Cardiac muscle cell (in vitro differentiated cells and primary cell): ENCODE measurements around the gene ATP6V0E1. TPM values are rescaled to one million over a fixed set of nuclear protein-coding genes. Genes with fewer than 3 reads are reported as not detected.

Experiments
- DNase-seq, 2 donors: peaks; one replicate each; pipeline versions ENCODE4 v3.0.0 to v3.0.0-alpha.2; 2010 to 2017; ENCODE audit warnings: low read depth in 1 of 2, low spot score in 1 of 2
- H3K27ac ChIP-seq: fragments of 200-600 bp; sonication (generic); 2 replicates; pipeline ENCODE4 v1.5.1; 2016
- H3K27me3 ChIP-seq: fragments of 200-600 bp; sonication (generic); 2 replicates; pipeline ENCODE4 v1.6.0; 2016; ENCODE audit warnings: control low read depth
- H3K36me3 ChIP-seq: fragments of 200-600 bp; sonication (generic); 2 replicates; pipeline ENCODE4 v1.5.1; 2016; ENCODE audit warnings: control low read depth
- H3K4me1 ChIP-seq: fragments of 200-600 bp; sonication (generic); 2 replicates; pipeline ENCODE4 v1.8.1; 2017; ENCODE audit warnings: low read depth, mild to moderate bottlenecking, mixed run types
- H3K4me3 ChIP-seq: fragments of 200-600 bp; sonication (generic); 2 replicates; pipeline ENCODE4 v1.5.1; 2016; ENCODE audit warnings: mild to moderate bottlenecking
- H3K9me3 ChIP-seq: fragments of 200-600 bp; sonication (generic); 2 replicates; pipeline ENCODE4 v1.5.1; 2017; ENCODE audit warnings: low read depth, mild to moderate bottlenecking, control low read depth
- polyA plus RNA-seq: library from polyadenylated mRNA; unstranded; fragments of >200 nt; fragmentation: Nextera tagmentation; extraction: Ambion mirVana; gene quantifications from 2 replicates; pipeline ENCODE4 v1.2.1, GENCODE V29; 2016
- total RNA-seq: library from RNA; depleted of rRNA; stranded (reverse); fragments of >200 nt; gene quantifications from 2 replicates; pipeline ENCODE4 v1.2.3, GENCODE V29; 2016
- TF ChIP-seq, protein P1 (sequence below): IDR thresholded peaks from 2 replicates; pipeline ENCODE4 v1.5.1; 2012; ENCODE audit warnings: low read depth, mild to moderate bottlenecking, low read length

ATP6V0E1 gene
- total and polyA plus RNA-seq, 2 experiments from 2014 or later, result 52.2 to 301 TPM

DNA sequence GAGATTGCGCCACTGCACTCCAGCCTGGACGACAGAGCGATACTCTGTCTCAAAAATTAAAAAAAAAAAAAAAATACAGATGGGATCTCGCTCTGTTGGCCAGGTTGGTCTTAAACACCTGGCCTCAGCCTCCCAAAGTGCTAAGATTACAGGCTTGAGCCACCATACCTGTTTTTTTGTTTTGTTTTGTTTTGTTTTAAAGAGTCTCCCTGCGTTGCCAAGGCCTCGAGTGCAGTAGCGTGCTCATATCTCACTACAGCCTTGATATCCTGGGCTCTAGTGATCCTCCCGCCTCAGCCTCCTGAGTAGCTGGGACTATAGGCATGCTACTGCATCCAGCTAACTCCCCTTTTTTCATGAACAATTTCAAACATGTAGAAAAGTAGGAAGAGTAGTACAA lies 7.2 kb downstream of the ATP6V0E1 start:
- TF ChIP-seq, protein P1, sequence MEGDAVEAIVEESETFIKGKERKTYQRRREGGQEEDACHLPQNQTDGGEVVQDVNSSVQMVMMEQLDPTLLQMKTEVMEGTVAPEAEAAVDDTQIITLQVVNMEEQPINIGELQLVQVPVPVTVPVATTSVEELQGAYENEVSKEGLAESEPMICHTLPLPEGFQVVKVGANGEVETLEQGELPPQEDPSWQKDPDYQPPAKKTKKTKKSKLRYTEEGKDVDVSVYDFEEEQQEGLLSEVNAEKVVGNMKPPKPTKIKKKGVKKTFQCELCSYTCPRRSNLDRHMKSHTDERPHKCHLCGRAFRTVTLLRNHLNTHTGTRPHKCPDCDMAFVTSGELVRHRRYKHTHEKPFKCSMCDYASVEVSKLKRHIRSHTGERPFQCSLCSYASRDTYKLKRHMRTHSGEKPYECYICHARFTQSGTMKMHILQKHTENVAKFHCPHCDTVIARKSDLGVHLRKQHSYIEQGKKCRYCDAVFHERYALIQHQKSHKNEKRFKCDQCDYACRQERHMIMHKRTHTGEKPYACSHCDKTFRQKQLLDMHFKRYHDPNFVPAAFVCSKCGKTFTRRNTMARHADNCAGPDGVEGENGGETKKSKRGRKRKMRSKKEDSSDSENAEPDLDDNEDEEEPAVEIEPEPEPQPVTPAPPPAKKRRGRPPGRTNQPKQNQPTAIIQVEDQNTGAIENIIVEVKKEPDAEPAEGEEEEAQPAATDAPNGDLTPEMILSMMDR, result no peak
- Histone ChIP-seq H3K4me1 (no peaks in the 10 kb centered on the region), H3K36me3 (peaks cover 5% of the 10 kb centered on the region), H3K27me3 (no peaks in the 10 kb centered on the region), H3K4me3 (no peak overlapping the region), H3K27ac (no peak overlapping the region), H3K9me3 (no peaks in the 10 kb centered on the region)
- no peak for DNase-seq

DNA sequence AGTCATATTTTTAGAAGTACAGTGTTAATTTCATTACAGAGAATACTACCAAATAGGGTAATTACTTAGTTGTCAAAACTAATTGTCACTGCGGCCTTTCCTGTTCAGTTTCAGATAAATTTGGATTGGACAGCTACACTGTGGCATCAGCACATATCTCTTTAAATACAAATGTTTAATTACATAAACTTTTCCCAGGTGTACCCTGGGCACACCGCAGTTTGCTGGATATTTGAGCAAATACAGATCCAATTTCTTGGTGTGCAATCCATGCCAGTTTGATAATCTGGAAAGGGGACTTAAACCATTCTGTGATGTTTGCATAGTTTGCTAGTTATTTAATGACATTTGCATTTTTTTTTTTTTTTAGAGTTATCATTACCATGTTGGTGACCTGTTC lies 10.8 kb downstream of the ATP6V0E1 start:
- no peak for DNase-seq
- Histone ChIP-seq H3K9me3 (no peaks in the 10 kb centered on the region), H3K27ac (no peak overlapping the region), H3K4me1 (no peaks in the 10 kb centered on the region), H3K27me3 (no peaks in the 10 kb centered on the region), H3K4me3 (no peak overlapping the region), H3K36me3 (peaks cover 13% of the 10 kb centered on the region)
- TF ChIP-seq, protein P1, result no peak

DNA sequence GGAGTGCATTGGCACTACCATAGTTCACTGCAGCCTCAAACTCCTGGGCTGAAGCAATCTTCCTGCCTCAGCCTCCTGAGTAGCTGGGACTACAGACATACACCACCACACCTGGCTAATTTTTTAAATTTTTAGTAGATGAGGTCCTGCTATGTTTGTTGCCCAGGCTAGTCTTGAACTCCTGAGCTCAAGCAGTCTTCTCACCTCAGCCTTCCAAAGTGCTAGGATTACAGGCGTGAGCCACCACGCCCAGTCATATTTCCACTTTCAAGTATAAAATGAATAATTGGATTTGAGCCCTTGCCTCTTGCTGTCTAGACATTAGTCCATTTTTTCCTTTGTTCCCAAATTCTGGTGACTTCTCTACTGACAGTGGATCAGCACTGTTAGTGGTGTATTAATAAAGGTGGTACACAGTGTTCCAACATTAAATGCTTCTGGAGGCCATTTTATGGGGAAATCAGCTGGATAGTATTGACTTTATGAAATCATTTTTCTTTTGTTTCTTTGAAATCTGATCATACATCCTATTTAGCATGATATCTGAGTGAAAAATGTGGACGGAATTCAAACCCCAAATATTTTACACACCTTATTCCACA lies 15.9 kb downstream of the ATP6V0E1 start:
- H3K27ac ChIP-seq, result no peak overlapping the region
- H3K9me3 ChIP-seq, result no peaks in the 10 kb centered on the region
- no peak for DNase-seq
- H3K36me3 ChIP-seq, result peaks cover 13% of the 10 kb centered on the region
- TF ChIP-seq, protein P1, result no peak
- no peaks in the 10 kb centered on the region for H3K27me3 ChIP-seq
- no peaks in the 10 kb centered on the region for H3K4me1 ChIP-seq
- no peak overlapping the region for H3K4me3 ChIP-seq

DNA sequence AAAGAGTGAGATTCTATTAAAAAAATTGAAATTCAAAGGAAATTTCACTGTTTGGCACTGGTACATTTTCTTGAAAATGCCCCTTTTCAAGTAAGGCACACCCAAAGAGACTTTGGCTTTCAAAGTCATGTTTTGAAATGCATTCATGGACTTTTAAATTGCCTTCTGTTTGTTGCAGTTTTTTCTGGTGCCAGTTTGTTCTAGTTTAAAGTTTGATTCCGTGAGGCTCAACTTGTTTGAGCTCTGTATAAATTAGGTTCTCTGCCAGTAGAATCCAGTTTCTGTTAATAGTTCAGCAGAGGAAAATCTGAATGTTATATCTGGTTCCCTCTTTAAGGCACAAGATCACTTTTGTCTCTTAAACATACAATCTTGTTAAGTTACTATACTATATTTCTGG lies 16.4 kb downstream of the ATP6V0E1 start:
- DNase-seq, result no peak
- Histone ChIP-seq H3K27me3 (no peaks in the 10 kb centered on the region), H3K27ac (no peak overlapping the region), H3K4me3 (no peak overlapping the region), H3K4me1 (no peaks in the 10 kb centered on the region), H3K9me3 (no peaks in the 10 kb centered on the region), H3K36me3 (peaks cover 13% of the 10 kb centered on the region)
- TF ChIP-seq, protein P1, result no peak

DNA sequence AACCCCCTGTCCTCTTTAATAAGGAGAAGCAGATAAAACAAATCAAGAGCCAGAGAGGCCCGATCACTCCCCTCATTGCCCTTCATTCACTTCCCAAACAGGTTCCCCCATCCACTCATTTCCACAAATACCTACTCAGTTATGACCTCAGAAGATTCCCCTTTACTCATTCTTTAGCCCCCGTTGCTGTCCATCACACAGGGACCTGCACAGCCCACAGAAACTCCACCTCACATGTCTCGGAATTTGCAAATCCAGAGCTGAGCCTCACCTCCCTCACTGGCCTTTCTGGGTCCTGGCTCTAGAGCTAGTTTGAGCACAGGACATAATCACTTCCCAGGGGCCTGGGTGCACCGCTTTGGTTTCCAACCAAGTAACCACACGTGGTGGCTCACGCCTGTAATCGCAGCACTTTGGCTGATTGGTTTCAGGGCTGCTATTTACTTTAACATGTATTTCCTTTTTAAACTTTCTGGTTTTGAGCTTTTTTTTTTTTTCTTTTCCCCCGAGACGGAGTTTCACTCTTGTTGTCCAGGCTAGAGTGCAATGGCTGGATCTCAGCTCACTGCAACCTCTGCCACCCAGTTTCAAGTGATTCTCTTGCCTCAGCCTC lies 17.8 kb downstream of the ATP6V0E1 start:
- no peaks in the 10 kb centered on the region for H3K9me3 ChIP-seq
- no peaks in the 10 kb centered on the region for H3K4me1 ChIP-seq
- no peaks in the 10 kb centered on the region for H3K27me3 ChIP-seq
- H3K36me3 ChIP-seq, result peaks cover 4% of the 10 kb centered on the region
- DNase-seq, result no peak
- TF ChIP-seq, protein P1, result no peak
- H3K27ac ChIP-seq, result no peak overlapping the region
- no peak overlapping the region for H3K4me3 ChIP-seq
